SKM-1 treated with dmso at 0.1 percent for 144 hours (cell line): ENCODE results near the gene MAMDC4.

ENCODE experiments used
- DNase-seq: peaks from one replicate; lab custom pipeline; 2025; ENCODE audit not compliant: unreplicated experiment; lab: John Stamatoyannopoulos, UW

The MAMDC4 gene

GRCh38 chr9:136849038-136849959 lies 2.8 kb upstream of the MAMDC4 start, which contains the start of gene PHPT1:
Gene PHPT1, plus strand, starts transcription at chr9:136849409. Its CDS starts 22 bp downstream, at chr9:136849431.
- DNase-seq, result peak; percentile 97

GRCh38 chr9:136849960-136850865 lies 1.9 kb upstream of the MAMDC4 start:
- no peak for DNase-seq

GRCh38 chr9:136850866-136851775 lies 1.0 kb upstream of the MAMDC4 start:
- DNase-seq, result no peak

- no peak for DNase-seq
Observed at GRCh38 chr9:136852664-136853595, 784 bp downstream of the MAMDC4 start.

- DNase-seq, result no peak
Observed at GRCh38 chr9:136853596-136854112, 1.5 kb downstream of the MAMDC4 start.

GRCh38 chr9:136854113-136854841 lies 2.1 kb downstream of the MAMDC4 start:
- no peak for DNase-seq

- no peak for DNase-seq
Observed at GRCh38 chr9:136854842-136855460, 2.8 kb downstream of the MAMDC4 start.

- no peak for DNase-seq
Observed at GRCh38 chr9:136855461-136856078, 3.4 kb downstream of the MAMDC4 start.

- DNase-seq, result no peak
Observed at GRCh38 chr9:136856079-136856476, 3.9 kb downstream of the MAMDC4 start.

GRCh38 chr9:136856541-136857141 lies 4.5 kb downstream of the MAMDC4 start:
- no peak for DNase-seq

- DNase-seq, result no peak
Observed at GRCh38 chr9:136857166-136857565, 5.0 kb downstream of the MAMDC4 start.

- DNase-seq, result no peak
Observed at GRCh38 chr9:136857581-136858412, 5.7 kb downstream of the MAMDC4 start.

GRCh38 chr9:136858452-136858843 lies 6.3 kb downstream of the MAMDC4 start:
- no peak for DNase-seq

GRCh38 chr9:136858844-136859757 lies 7.0 kb downstream of the MAMDC4 start:
- DNase-seq, result no peak

GRCh38 chr9:136860529-136860928 lies 8.4 kb downstream of the MAMDC4 start:
- DNase-seq, result no peak
